SK-N-SH (cell line): ENCODE data around the gene HOXC13.

Experiments used
- CTCF ChIP-seq: fragments of 200-600 bp; sonication (generic); IDR thresholded peaks from 2 replicates; pipeline ENCODE4 v1.6.1; 2017; ENCODE audit warnings: antibody characterized with exemption, mild to moderate bottlenecking, moderate library complexity
- POLR2AphosphoS5 ChIP-seq: IDR thresholded peaks from 2 replicates; pipeline ENCODE4 v1.6.1; 2012; ENCODE audit warnings: low read depth, low read length

GRCh38 chr12:53956251-53956887 is 17.7 kb downstream of the HOXC13 start:
- TF ChIP-seq POLR2AphosphoS5 (no peak), CTCF (no peak)
